Osteocyte (in vitro differentiated cells): ENCODE measurements around the gene FAM149B1. TPM values are rescaled to one million over a fixed set of nuclear protein-coding genes. Genes with fewer than 3 reads are reported as not detected.

ENCODE experiments used
- DNase-seq: peaks from one replicate; pipeline ENCODE4 v3.0.0; 2021; ENCODE audit warnings: mixed read lengths; ENCODE audit not compliant: unreplicated experiment; ENCODE audit errors: extremely low spot score
- H3K27ac Mint-ChIP-seq: one replicate; pipeline ENCODE4 v1.8.0; 2021; ENCODE audit warnings: mild to moderate bottlenecking, mixed read lengths; ENCODE audit not compliant: unreplicated experiment
- H3K27me3 Mint-ChIP-seq: one replicate; pipeline ENCODE4 v1.8.0; 2021; ENCODE audit warnings: mixed read lengths; ENCODE audit not compliant: unreplicated experiment
- H3K36me3 Mint-ChIP-seq: one replicate; pipeline ENCODE4 v1.8.0; 2021; ENCODE audit warnings: mixed read lengths; ENCODE audit not compliant: unreplicated experiment
- H3K4me1 Mint-ChIP-seq: one replicate; pipeline ENCODE4 v1.8.0; 2021; ENCODE audit warnings: mixed read lengths; ENCODE audit not compliant: unreplicated experiment
- H3K4me3 Mint-ChIP-seq: one replicate; pipeline ENCODE4 v1.8.0; 2021; ENCODE audit warnings: mild to moderate bottlenecking, moderate library complexity, mixed read lengths; ENCODE audit not compliant: unreplicated experiment
- H3K9me3 Mint-ChIP-seq: one replicate; pipeline ENCODE4 v1.8.0; 2021; ENCODE audit warnings: mixed read lengths; ENCODE audit not compliant: unreplicated experiment
- CTCF ChIP-seq: fragments of 200-600 bp; sonication (generic); IDR thresholded peaks from 2 replicates; pipeline ENCODE4 v1.5.0; 2021; ENCODE audit warnings: antibody characterized with exemption, mild to moderate bottlenecking, moderate library complexity
- total RNA-seq: library from RNA; stranded (reverse); gene quantifications from 2 replicates; pipeline ENCODE4 v1.2.1, GENCODE V29; 2021

Gene FAM149B1
- total RNA-seq, 1 donor from 2014 or later, result 21.4 TPM

- peaks cover 5% of the 10 kb centered on the region for H3K9me3 Mint-ChIP-seq
- DNase-seq, result no peak
- H3K27me3 Mint-ChIP-seq, result no peaks in the 10 kb centered on the region
- peaks cover 11% of the 10 kb centered on the region for H3K4me1 Mint-ChIP-seq
- peak overlapping the region; percentile 77 for H3K27ac Mint-ChIP-seq
- no peak overlapping the region for H3K4me3 Mint-ChIP-seq
- no peak for TF ChIP-seq CTCF
- H3K36me3 Mint-ChIP-seq, result peaks cover 26% of the 10 kb centered on the region
These were observed 41.8 kb downstream of the FAM149B1 start for GRCh38 chr10:73209705-73210104.

GRCh38 chr10:73210395-73211105, 42.6 kb downstream of the FAM149B1 start:
- H3K27ac Mint-ChIP-seq, result no peak overlapping the region
- no peak overlapping the region for H3K4me3 Mint-ChIP-seq
- no peak for DNase-seq
- peaks cover 26% of the 10 kb centered on the region for H3K36me3 Mint-ChIP-seq
- TF ChIP-seq CTCF, result no peak
- H3K9me3 Mint-ChIP-seq, result peaks cover 5% of the 10 kb centered on the region
- peaks cover 11% of the 10 kb centered on the region for H3K4me1 Mint-ChIP-seq
- no peaks in the 10 kb centered on the region for H3K27me3 Mint-ChIP-seq

- no peak overlapping the region for H3K4me3 Mint-ChIP-seq
- no peak overlapping the region for H3K27ac Mint-ChIP-seq
- H3K9me3 Mint-ChIP-seq, result no peaks in the 10 kb centered on the region
- H3K36me3 Mint-ChIP-seq, result peaks cover 32% of the 10 kb centered on the region
- DNase-seq, result no peak
- TF ChIP-seq CTCF, result no peak
- H3K4me1 Mint-ChIP-seq, result peaks cover 11% of the 10 kb centered on the region
- no peaks in the 10 kb centered on the region for H3K27me3 Mint-ChIP-seq
These were observed 43.3 kb downstream of the FAM149B1 start for GRCh38 chr10:73211106-73211811.

- Mint-ChIP-seq H3K4me3 (no peak overlapping the region), H3K27ac (no peak overlapping the region), H3K9me3 (no peaks in the 10 kb centered on the region), H3K4me1 (peaks cover 4% of the 10 kb centered on the region), H3K36me3 (peaks cover 45% of the 10 kb centered on the region), H3K27me3 (no peaks in the 10 kb centered on the region)
- no peak for DNase-seq
- TF ChIP-seq CTCF, result no peak
These were observed 47.8 kb downstream of the FAM149B1 start for GRCh38 chr10:73215749-73216148.

GRCh38 chr10:73217628-73218027, 49.7 kb downstream of the FAM149B1 start:
- Mint-ChIP-seq H3K27ac (no peak overlapping the region), H3K9me3 (no peaks in the 10 kb centered on the region), H3K4me3 (no peak overlapping the region), H3K4me1 (peaks cover 4% of the 10 kb centered on the region), H3K36me3 (peaks cover 44% of the 10 kb centered on the region), H3K27me3 (no peaks in the 10 kb centered on the region)
- no peak for TF ChIP-seq CTCF
- no peak for DNase-seq
